H1 (cell line): ENCODE results near the gene ARID1B. TPM values are rescaled to one million over a fixed set of nuclear protein-coding genes. Genes with fewer than 3 reads are reported as not detected.

ENCODE experiments used
- PHF8 ChIP-seq: fragments of 200-600 bp; sonication (generic); conservative IDR thresholded peaks from 2 replicates; pipeline ENCODE4 v1.7.1; 2012; ENCODE audit warnings: low read depth, mild to moderate bottlenecking, inconsistent platforms, low read length, moderate library complexity
- POLR2A ChIP-seq, 2 experiments: IDR thresholded peaks; 1 replicate in 1 of 2; 2 replicates in 1 of 2; pipeline ENCODE4 v1.6.1; 2011; ENCODE audit warnings: low read depth in 2 of 2, low read length in 2 of 2, mild to moderate bottlenecking in 2 of 2; ENCODE audit errors: control extremely low read depth in 1 of 2
- RBBP5 ChIP-seq: IDR thresholded peaks from 2 replicates; pipeline ENCODE4 v1.7.1; 2012; ENCODE audit warnings: low read depth, mild to moderate bottlenecking, inconsistent platforms, low read length, moderate library complexity, borderline replicate concordance
- RXRA ChIP-seq: IDR thresholded peaks from 2 replicates; pipeline ENCODE4 v1.6.1; 2011; ENCODE audit warnings: low read depth, mild to moderate bottlenecking, low read length, moderate library complexity; ENCODE audit not compliant: insufficient read depth
- SIRT6 ChIP-seq: IDR thresholded peaks from one replicate; pipeline ENCODE4 v1.7.1; 2012; ENCODE audit warnings: low read length, inconsistent platforms
- SIX5 ChIP-seq: IDR thresholded peaks from 2 replicates; pipeline ENCODE4 v1.6.1; 2011; ENCODE audit warnings: mild to moderate bottlenecking, low read depth, low read length
- TCF12 ChIP-seq: IDR thresholded peaks from 2 replicates; pipeline ENCODE4 v1.6.1; 2011; ENCODE audit warnings: low read depth, mild to moderate bottlenecking, low read length
- polyA plus RNA-seq, 7 experiments: library from polyadenylated mRNA; depleted of rRNA in 3 of 7; stranded (reverse) in 5 of 7; unstranded in 2 of 7; fragments of >200 nt in 5 of 7; fragments of 200-250 nt in 2 of 7; gene quantifications; 1 replicate in 5 of 7; 2 replicates in 1 of 7; 4 replicates in 1 of 7; pipeline versions ENCODE4 v1.2.1 to v1.2.3, GENCODE V29; 2011 to 2013; ENCODE audit warnings: missing spikeins in 2 of 7, mixed read lengths in 2 of 7
- total RNA-seq: library from RNA; stranded (reverse); fragmentation: NEBNext Ultra II Directional; extraction: Animal tissue kit (Norgen Biotek cat#: 25700); gene quantifications from 2 replicates; pipeline ENCODE4 v1.2.1, GENCODE V29; 2021
- TF ChIP-seq, protein P1 (sequence below): fragments of 300-600 bp; sonication (generic); IDR thresholded peaks from 2 replicates; pipeline ENCODE4 v1.7.1; 2012; ENCODE audit warnings: low read length, moderate library complexity, mild to moderate bottlenecking, inconsistent platforms; ENCODE audit not compliant: insufficient replicate concordance

ARID1B gene
- total and polyA plus RNA-seq, 2 of the 8 experiments (the other 6 are each of a cell fraction or from before 2014, with no cell fraction given) = 24.3 to 70.3 TPM

DNA sequence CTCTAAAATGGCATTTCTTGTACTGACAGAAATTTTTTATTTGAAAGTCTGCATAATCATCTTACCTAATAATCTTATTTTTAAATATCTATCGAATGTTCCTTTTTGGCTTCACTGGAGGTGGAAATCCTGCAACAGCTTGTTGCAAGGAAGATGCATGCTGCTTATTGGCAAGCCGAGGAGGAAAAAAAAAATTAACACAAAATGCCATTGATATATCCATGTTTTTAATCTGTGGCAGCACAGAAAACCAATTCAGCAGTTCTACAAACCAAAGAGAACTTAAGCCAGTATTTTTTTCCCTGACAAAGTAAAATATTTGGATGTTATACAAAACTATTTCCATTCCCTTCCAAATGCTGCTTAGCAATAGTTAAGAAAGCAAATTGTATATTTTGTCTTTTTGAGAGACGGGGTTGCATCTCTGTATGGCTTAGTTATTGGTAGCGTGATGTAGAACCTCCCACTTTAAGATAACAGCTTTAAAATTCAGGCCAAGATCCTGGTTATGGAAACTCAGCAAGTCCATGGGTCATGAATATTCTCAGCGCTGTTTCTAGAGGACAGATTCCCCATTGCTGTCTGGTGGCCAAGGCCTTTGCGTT, 314.8 kb downstream of the ARID1B start (continued):
- TF ChIP-seq, protein P1, sequence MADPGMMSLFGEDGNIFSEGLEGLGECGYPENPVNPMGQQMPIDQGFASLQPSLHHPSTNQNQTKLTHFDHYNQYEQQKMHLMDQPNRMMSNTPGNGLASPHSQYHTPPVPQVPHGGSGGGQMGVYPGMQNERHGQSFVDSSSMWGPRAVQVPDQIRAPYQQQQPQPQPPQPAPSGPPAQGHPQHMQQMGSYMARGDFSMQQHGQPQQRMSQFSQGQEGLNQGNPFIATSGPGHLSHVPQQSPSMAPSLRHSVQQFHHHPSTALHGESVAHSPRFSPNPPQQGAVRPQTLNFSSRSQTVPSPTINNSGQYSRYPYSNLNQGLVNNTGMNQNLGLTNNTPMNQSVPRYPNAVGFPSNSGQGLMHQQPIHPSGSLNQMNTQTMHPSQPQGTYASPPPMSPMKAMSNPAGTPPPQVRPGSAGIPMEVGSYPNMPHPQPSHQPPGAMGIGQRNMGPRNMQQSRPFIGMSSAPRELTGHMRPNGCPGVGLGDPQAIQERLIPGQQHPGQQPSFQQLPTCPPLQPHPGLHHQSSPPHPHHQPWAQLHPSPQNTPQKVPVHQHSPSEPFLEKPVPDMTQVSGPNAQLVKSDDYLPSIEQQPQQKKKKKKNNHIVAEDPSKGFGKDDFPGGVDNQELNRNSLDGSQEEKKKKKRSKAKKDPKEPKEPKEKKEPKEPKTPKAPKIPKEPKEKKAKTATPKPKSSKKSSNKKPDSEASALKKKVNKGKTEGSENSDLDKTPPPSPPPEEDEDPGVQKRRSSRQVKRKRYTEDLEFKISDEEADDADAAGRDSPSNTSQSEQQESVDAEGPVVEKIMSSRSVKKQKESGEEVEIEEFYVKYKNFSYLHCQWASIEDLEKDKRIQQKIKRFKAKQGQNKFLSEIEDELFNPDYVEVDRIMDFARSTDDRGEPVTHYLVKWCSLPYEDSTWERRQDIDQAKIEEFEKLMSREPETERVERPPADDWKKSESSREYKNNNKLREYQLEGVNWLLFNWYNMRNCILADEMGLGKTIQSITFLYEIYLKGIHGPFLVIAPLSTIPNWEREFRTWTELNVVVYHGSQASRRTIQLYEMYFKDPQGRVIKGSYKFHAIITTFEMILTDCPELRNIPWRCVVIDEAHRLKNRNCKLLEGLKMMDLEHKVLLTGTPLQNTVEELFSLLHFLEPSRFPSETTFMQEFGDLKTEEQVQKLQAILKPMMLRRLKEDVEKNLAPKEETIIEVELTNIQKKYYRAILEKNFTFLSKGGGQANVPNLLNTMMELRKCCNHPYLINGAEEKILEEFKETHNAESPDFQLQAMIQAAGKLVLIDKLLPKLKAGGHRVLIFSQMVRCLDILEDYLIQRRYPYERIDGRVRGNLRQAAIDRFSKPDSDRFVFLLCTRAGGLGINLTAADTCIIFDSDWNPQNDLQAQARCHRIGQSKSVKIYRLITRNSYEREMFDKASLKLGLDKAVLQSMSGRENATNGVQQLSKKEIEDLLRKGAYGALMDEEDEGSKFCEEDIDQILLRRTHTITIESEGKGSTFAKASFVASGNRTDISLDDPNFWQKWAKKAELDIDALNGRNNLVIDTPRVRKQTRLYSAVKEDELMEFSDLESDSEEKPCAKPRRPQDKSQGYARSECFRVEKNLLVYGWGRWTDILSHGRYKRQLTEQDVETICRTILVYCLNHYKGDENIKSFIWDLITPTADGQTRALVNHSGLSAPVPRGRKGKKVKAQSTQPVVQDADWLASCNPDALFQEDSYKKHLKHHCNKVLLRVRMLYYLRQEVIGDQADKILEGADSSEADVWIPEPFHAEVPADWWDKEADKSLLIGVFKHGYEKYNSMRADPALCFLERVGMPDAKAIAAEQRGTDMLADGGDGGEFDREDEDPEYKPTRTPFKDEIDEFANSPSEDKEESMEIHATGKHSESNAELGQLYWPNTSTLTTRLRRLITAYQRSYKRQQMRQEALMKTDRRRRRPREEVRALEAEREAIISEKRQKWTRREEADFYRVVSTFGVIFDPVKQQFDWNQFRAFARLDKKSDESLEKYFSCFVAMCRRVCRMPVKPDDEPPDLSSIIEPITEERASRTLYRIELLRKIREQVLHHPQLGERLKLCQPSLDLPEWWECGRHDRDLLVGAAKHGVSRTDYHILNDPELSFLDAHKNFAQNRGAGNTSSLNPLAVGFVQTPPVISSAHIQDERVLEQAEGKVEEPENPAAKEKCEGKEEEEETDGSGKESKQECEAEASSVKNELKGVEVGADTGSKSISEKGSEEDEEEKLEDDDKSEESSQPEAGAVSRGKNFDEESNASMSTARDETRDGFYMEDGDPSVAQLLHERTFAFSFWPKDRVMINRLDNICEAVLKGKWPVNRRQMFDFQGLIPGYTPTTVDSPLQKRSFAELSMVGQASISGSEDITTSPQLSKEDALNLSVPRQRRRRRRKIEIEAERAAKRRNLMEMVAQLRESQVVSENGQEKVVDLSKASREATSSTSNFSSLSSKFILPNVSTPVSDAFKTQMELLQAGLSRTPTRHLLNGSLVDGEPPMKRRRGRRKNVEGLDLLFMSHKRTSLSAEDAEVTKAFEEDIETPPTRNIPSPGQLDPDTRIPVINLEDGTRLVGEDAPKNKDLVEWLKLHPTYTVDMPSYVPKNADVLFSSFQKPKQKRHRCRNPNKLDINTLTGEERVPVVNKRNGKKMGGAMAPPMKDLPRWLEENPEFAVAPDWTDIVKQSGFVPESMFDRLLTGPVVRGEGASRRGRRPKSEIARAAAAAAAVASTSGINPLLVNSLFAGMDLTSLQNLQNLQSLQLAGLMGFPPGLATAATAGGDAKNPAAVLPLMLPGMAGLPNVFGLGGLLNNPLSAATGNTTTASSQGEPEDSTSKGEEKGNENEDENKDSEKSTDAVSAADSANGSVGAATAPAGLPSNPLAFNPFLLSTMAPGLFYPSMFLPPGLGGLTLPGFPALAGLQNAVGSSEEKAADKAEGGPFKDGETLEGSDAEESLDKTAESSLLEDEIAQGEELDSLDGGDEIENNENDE = no peak
- TF ChIP-seq PHF8 (no peak), SIRT6 (no peak), SIX5 (no peak), POLR2A (IDR thresholded peaks at IDR 0.05; ENCODE audit: control extremely low read depth in 1 of 2, low read depth in 2 of 2, low read length in 2 of 2) (no peak), RBBP5 (no peak), RXRA (no peak), TCF12 (no peak)
